Epidermal melanocyte (primary cell): ENCODE results near the gene FGGY.
"Not testable (repeated sequence)": the region's sequence is repeated elsewhere in the genome, so short reads cannot be mapped to it uniquely, and the experiment has no call there.

Experiments used
- DNase-seq: peaks from one replicate; pipeline ENCODE4 v3.0.0; 2011; ENCODE audit warnings: low spot score; ENCODE audit not compliant: insufficient read length

Gene FGGY

GRCh38 chr1:59696421-59697115 is 399.7 kb downstream of the FGGY start:
- no peak for DNase-seq

DNA sequence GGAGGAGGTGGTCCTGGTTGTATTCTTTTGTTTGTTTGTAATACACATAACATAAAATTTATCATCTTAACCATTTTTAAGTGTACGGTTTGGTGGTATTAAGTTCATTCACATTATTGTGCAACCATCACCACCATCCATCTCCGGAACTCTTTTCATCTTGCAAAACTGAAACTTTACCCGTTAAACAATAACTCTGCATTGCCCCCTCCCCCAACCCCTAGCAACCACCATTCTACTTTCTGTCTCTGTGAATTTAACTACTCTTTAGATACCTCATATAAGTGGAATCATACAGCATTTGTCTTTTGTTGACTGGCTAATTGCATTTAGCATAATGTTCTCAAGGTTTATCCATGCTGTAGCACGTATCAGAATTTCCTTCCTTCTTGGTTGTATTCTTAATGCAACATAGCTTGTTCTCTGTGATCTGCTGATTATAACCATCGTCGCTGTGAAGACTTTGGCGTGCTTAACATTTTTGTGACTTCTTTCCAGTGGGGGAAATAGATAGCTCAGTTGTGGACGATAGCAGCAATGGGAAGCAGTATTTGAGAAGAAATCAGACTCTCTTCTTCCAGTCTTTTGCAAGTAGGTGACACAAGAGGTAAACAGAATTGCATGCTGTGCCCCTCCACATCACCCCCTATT is 400.4 kb downstream of the FGGY start:
- DNase-seq, result no peak

DNA sequence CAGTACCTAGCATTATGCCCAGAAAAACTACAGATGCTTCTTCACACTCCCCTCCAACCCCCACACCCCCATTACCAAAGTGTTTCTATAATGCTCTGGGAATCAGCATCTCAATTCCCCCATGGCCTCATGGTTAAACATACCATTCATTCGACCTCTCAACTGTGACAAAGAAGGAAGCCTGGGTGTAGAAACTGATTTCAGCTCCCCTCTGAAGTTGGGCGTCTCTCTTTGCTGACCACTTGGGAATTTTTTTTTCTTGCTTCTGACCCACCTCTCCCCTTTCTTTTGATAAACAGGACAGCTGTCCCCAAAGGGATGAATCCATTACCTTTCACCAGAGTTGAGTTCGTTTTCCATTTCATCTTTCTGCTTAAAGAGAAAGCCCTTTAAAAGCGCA is 401.5 kb downstream of the FGGY start:
- no peak for DNase-seq

GRCh38 chr1:59699227-59699847 is 402.4 kb downstream of the FGGY start:
- peak; percentile 70 for DNase-seq

DNA sequence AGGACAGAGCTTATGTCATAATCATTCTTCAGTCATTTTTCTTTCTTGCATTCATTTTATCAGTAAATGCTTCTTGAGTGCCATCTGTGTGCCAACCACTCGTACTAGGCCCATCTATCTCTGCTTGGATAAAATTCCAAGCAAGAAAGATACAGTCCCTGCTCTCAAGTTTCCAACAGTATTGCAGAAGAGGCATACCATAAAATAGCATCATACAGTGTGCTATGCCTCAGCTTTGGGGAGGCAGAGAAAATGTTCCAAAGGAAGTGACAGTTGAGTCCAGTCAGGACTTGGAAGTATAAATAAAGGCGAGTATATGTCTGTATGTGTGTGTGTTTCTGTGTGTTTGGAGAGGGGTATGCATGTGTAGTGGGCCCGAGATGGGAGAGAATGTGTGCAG is 404.5 kb downstream of the FGGY start:
- no peak for DNase-seq

GRCh38 chr1:59703226-59703917 is 406.5 kb downstream of the FGGY start:
- peak; percentile 26 for DNase-seq

DNA sequence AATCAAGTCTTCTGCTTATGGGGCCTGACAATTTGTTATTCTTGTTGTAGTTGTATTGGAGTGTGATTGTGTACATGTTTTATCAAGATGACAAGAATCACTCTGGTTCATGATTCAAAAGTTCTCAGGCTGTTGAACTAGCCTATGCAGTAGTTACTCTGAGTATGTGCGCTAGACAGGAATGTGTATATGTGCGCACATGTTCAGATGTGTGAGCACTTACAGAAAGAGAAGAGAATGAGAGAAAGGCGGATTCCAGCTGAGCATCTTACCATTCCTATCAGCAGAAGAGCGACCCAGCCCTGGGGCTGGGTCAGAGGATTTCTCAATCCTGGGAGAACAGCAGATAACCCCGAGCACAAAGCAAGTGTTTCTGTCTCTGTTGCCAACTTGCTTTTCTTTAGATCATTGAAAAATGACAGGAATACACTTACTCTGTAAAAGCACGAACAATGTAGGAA is 407.1 kb downstream of the FGGY start:
- no peak for DNase-seq

DNA sequence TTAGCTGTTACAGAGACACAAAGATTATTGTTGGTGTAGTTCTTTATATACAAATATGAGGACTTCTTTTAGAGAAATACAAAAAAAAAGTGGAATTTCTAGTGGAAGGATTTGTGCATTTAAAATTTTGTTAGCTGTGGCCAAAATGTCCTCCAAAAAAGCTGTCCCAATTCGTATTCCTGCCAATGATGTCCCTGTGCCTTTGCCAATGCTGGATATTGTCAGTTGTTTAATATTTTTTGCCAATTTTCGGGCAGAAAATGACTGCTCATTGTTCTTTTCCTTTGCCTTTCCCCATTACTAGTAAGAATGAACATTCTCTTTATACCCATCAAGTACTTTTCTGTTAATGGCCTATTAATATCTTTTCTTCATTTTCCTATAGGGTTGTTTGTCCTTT is 407.8 kb downstream of the FGGY start:
- no peak for DNase-seq

DNA sequence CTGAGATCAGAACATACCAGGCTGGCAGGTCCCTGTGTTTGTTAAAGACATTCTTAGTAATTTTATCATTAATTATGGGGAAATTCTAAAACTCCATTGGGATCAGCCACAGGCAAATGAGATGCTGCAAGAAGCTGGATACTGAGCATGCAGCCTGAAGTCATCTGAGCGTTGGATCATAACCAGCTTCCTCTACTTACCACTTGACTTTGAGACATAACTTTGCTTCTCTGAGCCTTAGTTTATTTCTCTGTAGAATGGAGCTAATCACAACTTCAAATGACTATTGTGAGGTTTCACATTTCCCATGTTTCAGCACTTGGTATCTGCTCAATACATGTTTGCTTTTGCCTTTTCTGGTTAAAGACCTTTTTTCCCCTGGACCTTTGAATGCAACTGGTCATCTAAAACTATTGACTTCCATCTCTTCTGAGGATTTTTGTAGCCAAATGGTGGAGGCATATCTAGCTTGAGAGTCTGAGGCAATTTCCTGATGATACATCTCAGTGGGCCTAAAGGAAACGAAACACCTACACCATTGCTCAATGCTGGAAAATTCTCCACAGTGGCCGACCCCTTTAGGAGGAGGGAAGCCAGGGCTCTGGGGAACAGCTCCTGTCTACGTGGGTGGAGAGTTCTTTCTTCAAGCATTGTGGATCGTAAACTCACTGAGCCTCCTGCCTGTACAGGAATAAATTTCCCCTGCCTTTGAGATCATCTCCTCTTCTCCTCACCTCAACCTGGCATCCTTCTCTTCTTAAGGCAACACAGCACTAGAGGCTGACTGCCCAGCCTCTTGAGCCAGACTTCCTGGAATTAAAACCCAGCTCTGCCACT is 408.8 kb downstream of the FGGY start:
- no peak for DNase-seq

DNA sequence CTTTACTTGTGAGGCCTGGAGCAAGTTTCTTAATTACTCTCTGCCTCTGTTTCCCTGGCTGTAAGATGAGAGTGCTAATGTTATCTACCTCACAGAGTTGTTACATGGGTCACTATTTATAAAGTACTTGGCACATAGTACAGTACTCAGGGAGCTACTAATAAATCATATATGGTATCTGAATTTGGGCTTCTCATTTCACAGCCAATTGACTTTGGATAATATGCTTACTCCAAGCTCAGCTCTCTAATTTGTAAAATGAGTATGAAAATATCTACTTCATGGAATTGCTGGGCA is 409.4 kb downstream of the FGGY start:
- DNase-seq, result no peak

- DNase-seq, result peak; percentile 57
These were observed 410.4 kb downstream of the FGGY start for GRCh38 chr1:59707178-59707791.

DNA sequence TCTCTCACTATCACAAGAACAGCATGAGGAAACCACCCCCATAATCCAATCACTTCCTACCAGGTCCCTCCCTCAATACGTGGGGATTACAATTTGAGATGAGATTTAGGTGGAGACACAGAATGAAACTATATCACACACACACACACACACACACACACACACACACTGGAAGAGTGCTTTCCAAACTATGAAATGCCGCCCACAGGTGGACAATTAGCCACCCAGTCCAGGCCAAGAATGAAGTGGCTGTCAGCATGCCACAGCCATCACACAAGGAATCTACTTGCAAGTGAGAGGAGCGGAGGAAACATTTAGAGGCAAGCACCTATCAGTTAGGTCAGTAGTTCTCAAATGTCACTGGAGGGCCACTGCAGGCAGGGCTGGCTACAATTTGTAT is 412.4 kb downstream of the FGGY start:
- DNase-seq, result no peak

- DNase-seq, result not testable (repeated sequence)
These were observed 414.0 kb downstream of the FGGY start for GRCh38 chr1:59710920-59711319.

DNA sequence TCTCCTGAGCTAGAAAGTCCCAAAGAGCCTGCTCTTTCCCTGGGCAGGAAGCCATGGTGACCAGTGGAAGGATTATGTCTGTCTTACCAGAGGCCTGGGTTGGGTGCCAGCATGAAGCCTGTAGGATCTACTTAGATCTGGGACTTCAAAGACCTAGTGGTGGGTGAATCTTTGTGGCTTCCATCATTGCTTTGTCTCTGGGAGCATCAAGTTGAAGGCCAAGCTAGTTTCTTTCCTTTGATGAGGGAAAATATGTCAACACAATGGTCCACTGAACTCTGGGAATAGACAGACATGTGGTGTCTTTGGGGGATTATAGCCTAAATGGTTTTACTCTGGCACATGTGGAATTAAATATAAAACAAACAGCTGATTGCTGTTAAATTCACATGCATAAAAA is 417.3 kb downstream of the FGGY start:
- DNase-seq, result no peak

GRCh38 chr1:59714966-59715365 is 418.1 kb downstream of the FGGY start:
- DNase-seq, result no peak

DNA sequence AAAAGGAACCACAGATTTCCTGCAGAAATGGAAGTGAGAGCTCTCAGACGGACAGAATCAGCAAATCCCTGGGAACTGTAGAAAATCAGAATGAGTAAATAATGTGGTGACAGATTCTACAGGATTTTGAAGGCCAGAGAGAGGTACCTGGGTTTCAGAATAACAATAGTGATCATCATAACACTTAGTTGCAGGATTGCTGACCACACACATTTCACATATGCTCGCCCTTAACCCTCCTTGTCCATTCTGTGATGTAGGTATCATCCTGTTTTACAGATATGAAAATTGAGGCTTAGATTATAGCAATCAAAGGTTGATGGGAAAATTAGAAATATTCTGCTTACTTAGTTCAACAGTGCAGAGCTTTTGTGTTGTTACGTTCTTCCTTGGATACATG is 419.9 kb downstream of the FGGY start:
- no peak for DNase-seq

- no peak for DNase-seq
These were observed 421.4 kb downstream of the FGGY start for GRCh38 chr1:59718064-59718988.

- no peak for DNase-seq
These were observed 422.1 kb downstream of the FGGY start for GRCh38 chr1:59718989-59719360.

- DNase-seq, result no peak
These were observed 423.6 kb downstream of the FGGY start for GRCh38 chr1:59720326-59721115.
